DND-41 (cell line): ENCODE results near the gene MITF.

Experiments
- ATAC-seq: fragments of 200-7000 bp; cut with Tn5 transposase; 3 replicates; pipeline ENCODE4 v1.9.1; 2021; ENCODE audit warnings: low read depth; ENCODE audit not compliant: insufficient read depth
- DNase-seq: peaks from one replicate; pipeline ENCODE4 v3.0.0-alpha.2; 2020
- H2AFZ ChIP-seq: 2 replicates; pipeline ENCODE4 v1.6.0; 2012; ENCODE audit warnings: low read depth, low read length
- H3K27ac ChIP-seq: 2 replicates; pipeline ENCODE4 v1.5.1; 2012; ENCODE audit warnings: low read length, inconsistent platforms
- H3K27me3 ChIP-seq: fragments of 200-600 bp; sonication (generic); 2 replicates; pipeline ENCODE4 v1.6.0; 2012; ENCODE audit warnings: low read length, mild to moderate bottlenecking, inconsistent platforms; ENCODE audit not compliant: insufficient read depth, poor library complexity
- H3K36me3 ChIP-seq: 2 replicates; pipeline ENCODE4 v1.5.1; 2012; ENCODE audit warnings: low read length, inconsistent platforms; ENCODE audit not compliant: insufficient read depth
- H3K4me1 ChIP-seq: 2 replicates; pipeline ENCODE4 v1.5.1; 2012; ENCODE audit warnings: mild to moderate bottlenecking, low read length; ENCODE audit not compliant: insufficient read depth
- H3K4me2 ChIP-seq: 2 replicates; pipeline ENCODE4 v1.6.0; 2012; ENCODE audit warnings: mild to moderate bottlenecking, moderate library complexity, low read length, inconsistent platforms; ENCODE audit not compliant: insufficient read depth
- H3K4me3 ChIP-seq, 2 experiments: fragments of 200-600 bp in 1 of 2; shearing (Covaris generic) in 1 of 2; 2 replicates each; pipeline ENCODE4 v1.5.1; 2012 to 2016; ENCODE audit warnings: inconsistent platforms in 2 of 2, low read length in 2 of 2, mild to moderate bottlenecking in 2 of 2, low read depth in 1 of 2, moderate library complexity in 1 of 2
- H3K79me2 ChIP-seq: 2 replicates; pipeline ENCODE4 v1.6.0; 2012; ENCODE audit warnings: low read length, inconsistent platforms; ENCODE audit not compliant: insufficient read depth
- H3K9ac ChIP-seq: 2 replicates; pipeline ENCODE4 v1.6.0; 2012; ENCODE audit warnings: low read depth, mild to moderate bottlenecking, inconsistent platforms, low read length, moderate library complexity
- H3K9me3 ChIP-seq: 2 replicates; pipeline ENCODE4 v1.5.1; 2012; ENCODE audit warnings: low read length, moderate library complexity, mild to moderate bottlenecking, inconsistent platforms; ENCODE audit not compliant: insufficient read depth, severe bottlenecking
- H4K20me1 ChIP-seq: 2 replicates; pipeline ENCODE4 v1.6.0; 2012; ENCODE audit warnings: low read length; ENCODE audit not compliant: insufficient read depth
- CTCF ChIP-seq: IDR thresholded peaks from 2 replicates; pipeline ENCODE4 v1.5.1; 2012; ENCODE audit warnings: borderline replicate concordance, low read length, moderate library complexity, mild to moderate bottlenecking; ENCODE audit not compliant: poor library complexity, severe bottlenecking; ENCODE audit errors: extremely low read depth
- EZH2 ChIP-seq: IDR thresholded peaks from 3 replicates; pipeline ENCODE4 v1.6.1; 2012; ENCODE audit warnings: borderline replicate concordance, low read depth, mild to moderate bottlenecking, moderate library complexity, low read length, inconsistent platforms; ENCODE audit not compliant: severe bottlenecking

Gene MITF

GRCh38 chr3:69871868-69872267, 132.6 kb downstream of the MITF start:
- Histone ChIP-seq H3K36me3 (no peaks in the 10 kb centered on the region), H3K4me2 (no peak overlapping the region), H3K4me1 (no peaks in the 10 kb centered on the region), H2AFZ (no peak overlapping the region), H3K9ac (no peak overlapping the region), H3K9me3 (no peaks in the 10 kb centered on the region), H3K27ac (no peak overlapping the region), H3K27me3 (peaks cover 17% of the 10 kb centered on the region), H4K20me1 (no peaks in the 10 kb centered on the region), H3K79me2 (no peaks in the 10 kb centered on the region), H3K4me3 (no peak overlapping the region)
- ATAC-seq = no peak
- DNase-seq = no peak
- TF ChIP-seq EZH2 = no peak
- no peak for TF ChIP-seq CTCF

- H3K9ac ChIP-seq = no peak overlapping the region
- no peak overlapping the region for H3K4me3 ChIP-seq
- no peaks in the 10 kb centered on the region for H3K79me2 ChIP-seq
- no peak for DNase-seq
- H3K27ac ChIP-seq = no peak overlapping the region
- ATAC-seq = no peak
- no peaks in the 10 kb centered on the region for H3K36me3 ChIP-seq
- TF ChIP-seq EZH2 = no peak
- H3K27me3 ChIP-seq = peaks cover 15% of the 10 kb centered on the region
- no peak overlapping the region for H2AFZ ChIP-seq
- H3K4me2 ChIP-seq = no peak overlapping the region
- no peaks in the 10 kb centered on the region for H3K9me3 ChIP-seq
- no peaks in the 10 kb centered on the region for H3K4me1 ChIP-seq
- H4K20me1 ChIP-seq = no peaks in the 10 kb centered on the region
Observed at GRCh38 chr3:69872783-69873378, 133.6 kb downstream of the MITF start.

GRCh38 chr3:69876073-69876472, 136.8 kb downstream of the MITF start:
- no peak for DNase-seq
- no peaks in the 10 kb centered on the region for H3K9me3 ChIP-seq
- no peak overlapping the region for H3K4me3 ChIP-seq
- no peak overlapping the region for H3K27ac ChIP-seq
- no peak for ATAC-seq
- no peaks in the 10 kb centered on the region for H3K36me3 ChIP-seq
- H3K9ac ChIP-seq = no peak overlapping the region
- no peak overlapping the region for H2AFZ ChIP-seq
- no peaks in the 10 kb centered on the region for H3K79me2 ChIP-seq
- H3K4me2 ChIP-seq = no peak overlapping the region
- peaks cover 12% of the 10 kb centered on the region for H3K27me3 ChIP-seq
- H3K4me1 ChIP-seq = no peaks in the 10 kb centered on the region
- no peaks in the 10 kb centered on the region for H4K20me1 ChIP-seq
- TF ChIP-seq EZH2 (no peak), CTCF (no peak)

GRCh38 chr3:69878254-69878653, 139.0 kb downstream of the MITF start:
- Histone ChIP-seq H3K27ac (no peak overlapping the region), H3K27me3 (peaks cover 15% of the 10 kb centered on the region), H3K4me1 (no peaks in the 10 kb centered on the region), H4K20me1 (no peaks in the 10 kb centered on the region), H3K4me2 (no peak overlapping the region), H3K79me2 (no peaks in the 10 kb centered on the region), H3K9me3 (no peaks in the 10 kb centered on the region), H3K9ac (no peak overlapping the region), H2AFZ (no peak overlapping the region), H3K4me3 (no peak overlapping the region), H3K36me3 (no peaks in the 10 kb centered on the region)
- ATAC-seq (no peak), DNase-seq (no peak)
- TF ChIP-seq EZH2 (no peak), CTCF (no peak)
